HEK293 (cell line): ENCODE measurements around the gene MYCN.

ENCODE experiments used
- CTCF ChIA-PET: fragments of 350-600 bp; formaldehyde crosslinking; extraction: SDS; loops from one replicate; lab custom pipeline; 2021; ENCODE audit warnings: antibody characterized with exemption; lab: Yijun Ruan, JAX
- POLR2A ChIA-PET: fragments of 300-600 bp; formaldehyde crosslinking; extraction: SDS; loops from one replicate; lab custom pipeline; 2020; ENCODE audit warnings: antibody characterized with exemption, inconsistent platforms; lab: Yijun Ruan, JAX
- H3K27ac ChIP-seq: fragments of 200-500 bp; sonication (Bioruptor generic); 2 replicates; pipeline ENCODE4 v1.5.1; 2014; ENCODE audit warnings: low read depth, low read length, control low read depth, inconsistent platforms; ENCODE audit errors: extremely low read depth
- H3K36me3 ChIP-seq, 2 experiments: fragments of 200-500 bp in 1 of 2; sonication (Bioruptor generic) in 1 of 2; 1 replicate in 1 of 2; 2 replicates in 1 of 2; pipeline ENCODE4 v1.5.1; 2014 to 2017; ENCODE audit warnings: inconsistent platforms in 2 of 2, low read length in 2 of 2; ENCODE audit not compliant: control insufficient read depth in 2 of 2, insufficient read depth in 1 of 2
- H3K4me1 ChIP-seq: fragments of 200-500 bp; sonication (Bioruptor generic); 2 replicates; pipeline ENCODE4 v1.5.1; 2014; ENCODE audit warnings: mild to moderate bottlenecking, low read length, inconsistent platforms; ENCODE audit not compliant: control insufficient read depth, insufficient read depth
- H3K4me3 ChIP-seq: 2 replicates; pipeline ENCODE4 v1.5.1; 2011; ENCODE audit warnings: low read depth, mild to moderate bottlenecking, control low read depth, low read length, moderate library complexity
- H3K9me3 ChIP-seq: fragments of 200-500 bp; sonication (Bioruptor generic); 2 replicates; pipeline ENCODE4 v1.5.1; 2014; ENCODE audit warnings: low read depth, low read length, inconsistent platforms; ENCODE audit not compliant: control insufficient read depth, insufficient read depth
- INSM2 ChIP-seq: fragments of 450-650 bp; formaldehyde crosslinking; IDR thresholded peaks from 2 replicates; pipeline ENCODE4 v1.5.1; 2016; ENCODE audit warnings: missing biosample characterization, missing genetic modification characterization
- KLF1 ChIP-seq: fragments of 450-650 bp; formaldehyde crosslinking; IDR thresholded peaks from 2 replicates; pipeline ENCODE4 v1.5.1; 2016; ENCODE audit warnings: missing biosample characterization, missing genetic modification characterization
- KLF7 ChIP-seq: fragments of 450-650 bp; formaldehyde crosslinking; IDR thresholded peaks from 2 replicates; pipeline ENCODE4 v1.5.1; 2016; ENCODE audit warnings: missing biosample characterization, missing genetic modification characterization, borderline replicate concordance
- REPIN1 ChIP-seq: fragments of 450-650 bp; formaldehyde crosslinking; IDR thresholded peaks from 2 replicates; pipeline ENCODE4 v1.5.1; 2017; ENCODE audit warnings: missing biosample characterization, missing genetic modification characterization, low read depth
- REST ChIP-seq: fragments of 450-650 bp; formaldehyde crosslinking; IDR thresholded peaks from 2 replicates; pipeline ENCODE4 v1.5.1; 2016; ENCODE audit warnings: missing biosample characterization, missing genetic modification characterization
- SP3 ChIP-seq: fragments of 450-650 bp; formaldehyde crosslinking; IDR thresholded peaks from 2 replicates; pipeline ENCODE4 v1.5.1; 2016; ENCODE audit warnings: missing biosample characterization, missing genetic modification characterization
- SP7 ChIP-seq: fragments of 450-650 bp; formaldehyde crosslinking; IDR thresholded peaks from 2 replicates; pipeline ENCODE4 v1.5.1; 2016; ENCODE audit warnings: missing biosample characterization, missing genetic modification characterization
- ZBTB10 ChIP-seq: fragments of 450-650 bp; formaldehyde crosslinking; IDR thresholded peaks from 2 replicates; pipeline ENCODE4 v1.5.1; 2016; ENCODE audit warnings: missing biosample characterization, missing genetic modification characterization
- ZBTB6 ChIP-seq: fragments of 450-650 bp; formaldehyde crosslinking; IDR thresholded peaks from 2 replicates; pipeline ENCODE4 v1.5.1; 2017; ENCODE audit warnings: missing biosample characterization, missing genetic modification characterization
- ZBTB8A ChIP-seq: fragments of 450-650 bp; formaldehyde crosslinking; IDR thresholded peaks from 2 replicates; pipeline ENCODE4 v1.5.1; 2016; ENCODE audit warnings: missing biosample characterization, missing genetic modification characterization
- ZNF157 ChIP-seq: fragments of 450-650 bp; formaldehyde crosslinking; IDR thresholded peaks from 2 replicates; pipeline ENCODE4 v1.5.1; 2016; ENCODE audit warnings: missing biosample characterization, missing genetic modification characterization
- ZNF433 ChIP-seq: fragments of 450-650 bp; formaldehyde crosslinking; IDR thresholded peaks from 2 replicates; pipeline ENCODE4 v1.5.1; 2016; ENCODE audit warnings: missing biosample characterization, missing genetic modification characterization, low read depth
- ZNF513 ChIP-seq: fragments of 450-650 bp; IDR thresholded peaks from 2 replicates; pipeline ENCODE4 v1.5.1; 2018; ENCODE audit warnings: missing biosample characterization, missing genetic modification characterization
- ZNF561 ChIP-seq: fragments of 450-650 bp; IDR thresholded peaks from 2 replicates; pipeline ENCODE4 v1.5.1; 2018; ENCODE audit warnings: missing biosample characterization, missing genetic modification characterization, borderline replicate concordance
- ZNF600 ChIP-seq: fragments of 450-650 bp; formaldehyde crosslinking; IDR thresholded peaks from 2 replicates; pipeline ENCODE4 v1.5.1; 2016; ENCODE audit warnings: missing biosample characterization, missing genetic modification characterization
- ZNF768 ChIP-seq: fragments of 450-650 bp; formaldehyde crosslinking; IDR thresholded peaks from 2 replicates; pipeline ENCODE4 v1.5.1; 2018; ENCODE audit warnings: missing biosample characterization, mild to moderate bottlenecking, missing genetic modification characterization

Gene MYCN

GRCh38 chr2:15932394-15933183 lies 7.8 kb upstream of the MYCN start:
- TF ChIP-seq ZNF433 (tag by site-specific recombination) (no peak), SP7 (no peak), ZBTB10 (tag by site-specific recombination) (no peak), ZNF157 (tag by site-specific recombination) (no peak), ZNF600 (tag by site-specific recombination) (no peak), REST (tag by site-specific recombination) (no peak), KLF1 (tag by site-specific recombination) (no peak), REPIN1 (tag by site-specific recombination) (no peak), SP3 (no peak), ZBTB8A (no peak), KLF7 (no peak), ZNF768 (tag by site-specific recombination) (no peak), ZNF513 (tag by site-specific recombination) (no peak), INSM2 (tag by site-specific recombination) (no peak), ZNF561 (tag by site-specific recombination) (no peak), ZBTB6 (tag by site-specific recombination) (no peak)
- Histone ChIP-seq H3K9me3 (no peaks in the 10 kb centered on the region), H3K4me1 (no peaks in the 10 kb centered on the region), H3K4me3 (no peak overlapping the region), H3K27ac (no peak overlapping the region), H3K36me3 (no peaks in the 10 kb centered on the region)
- ChIA-PET CTCF (interaction anchor here (0.6 to 1.2 kb wide), 2 partner anchors 20 to 296 kb away, joined by 3 to 4 read pairs; no protein-coding TSS in a partner anchor), POLR2A (no interaction called here)
